GM12801 (cell line): ENCODE data around the gene TKTL2.

Experiments
- CTCF ChIP-seq: IDR thresholded peaks from one replicate; pipeline ENCODE4 v1.5.1; 2011; ENCODE audit warnings: control low read depth; ENCODE audit not compliant: insufficient read length; ENCODE audit errors: extremely low read depth

The TKTL2 gene

DNA sequence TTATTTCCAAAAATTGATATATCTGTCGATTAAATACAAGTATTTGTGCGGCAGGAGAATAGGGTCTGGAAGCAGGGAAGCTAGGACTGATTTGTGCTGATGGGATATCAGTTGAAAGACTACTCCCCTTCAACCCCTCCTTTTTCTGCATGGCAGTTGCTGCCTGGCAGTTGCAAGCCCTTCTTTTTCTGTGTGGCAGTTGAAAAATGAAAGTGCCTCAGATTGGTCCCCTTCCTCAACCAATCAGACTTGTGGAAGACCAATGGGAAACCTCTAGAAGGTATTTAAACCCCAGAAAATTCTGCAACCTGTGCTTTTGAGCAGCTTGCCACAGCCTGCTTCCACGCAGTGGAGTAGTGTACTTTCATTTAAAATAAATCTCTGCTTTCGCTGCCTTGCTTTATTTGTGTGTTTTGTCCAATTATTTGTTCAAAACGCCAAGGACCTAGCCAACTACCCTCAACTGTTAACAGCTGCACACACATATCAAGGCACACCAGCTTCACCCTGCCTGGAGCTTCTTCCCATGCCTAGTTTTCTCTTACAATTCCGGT is 19.5 kb upstream of the TKTL2 start:
- TF ChIP-seq CTCF = no peak

- TF ChIP-seq CTCF = no peak
Observed at GRCh38 chr4:163489929-163490328, 16.4 kb upstream of the TKTL2 start.

DNA sequence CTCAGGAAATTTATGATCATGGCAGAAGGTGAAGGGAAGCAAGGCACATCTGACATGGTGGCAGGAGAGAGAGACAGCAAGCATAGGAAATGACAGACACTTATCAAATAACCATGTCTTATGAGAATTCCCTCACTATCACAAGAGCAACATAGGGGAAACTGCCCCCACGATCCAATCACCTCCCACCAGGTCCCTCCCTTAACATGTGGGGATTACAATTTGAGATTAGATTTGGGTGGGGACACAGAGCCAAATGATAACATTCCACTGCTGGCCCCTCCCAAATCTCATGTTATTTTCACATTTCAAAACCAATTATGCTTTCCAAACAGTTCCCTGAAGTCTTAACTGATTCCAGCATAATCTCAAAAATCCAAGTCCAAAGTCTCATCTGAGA is 12.8 kb upstream of the TKTL2 start:
- TF ChIP-seq CTCF = no peak

DNA sequence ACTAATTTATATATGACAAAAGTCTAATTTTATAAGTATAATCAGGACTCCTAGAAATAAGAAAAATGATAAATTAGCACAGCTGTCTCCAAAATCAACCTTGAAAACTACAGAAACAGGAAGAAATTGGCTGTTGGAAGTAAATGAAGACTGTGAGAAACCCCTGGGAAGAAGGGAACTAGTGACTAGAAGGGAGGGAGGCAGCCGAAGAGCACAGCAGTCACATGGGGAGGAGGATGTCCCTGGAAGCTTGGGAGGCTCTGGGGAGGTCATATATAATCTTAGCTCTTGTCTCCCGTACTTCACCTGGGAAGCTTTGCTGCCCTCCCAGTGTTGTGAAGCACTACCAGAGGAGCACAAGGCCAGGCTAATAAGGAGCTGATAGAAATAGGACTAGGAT is 12.0 kb upstream of the TKTL2 start:
- no peak for TF ChIP-seq CTCF

DNA sequence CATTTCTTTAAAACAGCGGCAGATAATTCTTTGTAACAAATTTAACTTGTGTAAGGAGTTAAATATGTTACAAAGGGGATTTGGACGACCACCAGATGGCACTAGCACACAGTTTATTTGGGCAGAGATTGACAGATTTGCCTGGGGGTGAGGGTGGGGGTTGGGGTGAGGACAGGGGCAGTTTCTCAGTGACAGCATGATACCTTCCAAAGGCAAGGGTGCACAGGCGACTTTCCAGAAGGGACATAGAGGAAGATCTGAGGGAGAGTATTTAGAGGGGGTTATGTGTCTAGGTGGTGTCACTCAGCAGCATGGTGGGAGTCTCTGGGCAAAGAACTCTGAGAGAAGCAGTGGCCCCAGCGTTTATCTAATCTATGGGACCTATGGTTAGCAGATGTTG is 11.4 kb upstream of the TKTL2 start:
- TF ChIP-seq CTCF = no peak

GRCh38 chr4:163482190-163482589 is 8.6 kb upstream of the TKTL2 start:
- TF ChIP-seq CTCF = no peak

- TF ChIP-seq CTCF = no peak
Observed at GRCh38 chr4:163476761-163477438, 3.3 kb upstream of the TKTL2 start.
